Measurements from ENCODE around the gene ASPA. TPM values are rescaled to one million over a fixed set of nuclear protein-coding genes. Genes with fewer than 3 reads are reported as not detected.

The ASPA gene
- total RNA-seq, 1 donor from 2014 or later: not detected

DNA sequence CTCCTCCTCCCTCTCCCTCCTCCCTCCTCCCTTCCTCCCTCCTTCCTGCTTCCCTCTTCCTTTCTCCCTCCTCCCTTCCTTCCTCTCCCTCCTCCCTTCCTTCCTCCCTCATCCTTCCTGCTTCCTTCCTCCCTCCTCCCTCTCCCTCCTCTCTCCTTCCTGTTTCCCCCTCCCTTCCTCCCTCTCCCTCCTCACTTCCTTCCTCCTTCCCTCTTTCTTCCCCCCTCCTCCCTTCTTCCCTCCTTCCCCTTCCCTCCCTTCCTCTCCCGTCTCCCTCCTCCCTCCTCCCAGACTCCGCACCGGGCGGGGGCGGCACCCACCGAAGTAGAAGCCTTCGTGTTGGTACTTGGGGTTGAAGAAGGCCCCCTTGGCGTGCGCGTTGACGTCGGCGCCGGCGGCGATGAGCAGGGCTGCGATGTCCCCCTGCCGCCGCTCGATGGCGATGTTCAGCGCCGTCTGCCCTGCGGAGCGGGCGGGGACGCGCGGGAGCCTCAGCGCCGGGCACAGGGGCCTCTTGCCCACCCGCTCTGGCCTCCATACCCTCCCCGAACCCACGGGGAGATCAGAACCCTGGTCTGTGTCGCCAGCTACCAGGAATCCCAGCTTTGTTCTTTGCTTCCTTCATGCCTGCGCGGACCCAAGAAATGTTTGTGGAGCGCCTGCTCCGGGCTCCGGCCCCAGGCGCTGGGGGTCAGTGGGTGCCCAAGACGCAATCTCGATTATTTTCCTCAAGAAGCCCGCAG, 59.6 kb downstream of the ASPA start:
- Mint-ChIP-seq H3K9me3 (no peaks in the 10 kb centered on the region), H3K27me3 (ENCODE audit: low read depth) (no peaks in the 10 kb centered on the region), H3K36me3 (ENCODE audit: low read depth) (no peaks in the 10 kb centered on the region), H3K4me1 (peaks cover 48% of the 10 kb centered on the region), H3K4me3 (peak overlapping the region; percentile 78), H3K27ac (ENCODE audit: unreplicated experiment) (peak overlapping the region; percentile 50)
- TF ChIP-seq CTCF (conservative IDR thresholded peaks at IDR 0.05): peak; percentile 68
- DNase-seq (ENCODE audit: low read depth, low spot score): peak; percentile 72

DNA sequence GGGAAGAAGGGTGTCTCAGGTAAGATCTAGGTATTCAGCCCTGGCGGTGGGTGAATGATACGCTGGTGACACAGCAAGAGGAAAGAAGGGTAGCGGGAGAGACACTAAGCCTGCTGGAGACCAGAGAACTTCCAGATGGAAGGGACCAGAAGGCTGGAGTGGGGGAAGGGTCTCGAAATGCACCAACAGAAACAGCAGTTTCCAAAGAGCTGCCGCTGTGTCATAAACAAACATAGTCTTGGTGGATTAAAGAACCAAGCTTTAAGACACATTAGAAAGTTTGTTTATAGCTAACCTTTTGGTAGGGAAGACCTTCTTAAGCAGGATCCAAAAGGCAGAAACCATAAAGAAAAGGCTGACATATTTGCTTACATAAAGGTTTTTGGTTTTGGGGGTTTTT, 60.9 kb downstream of the ASPA start:
- H3K9me3 Mint-ChIP-seq: no peaks in the 10 kb centered on the region
- no peaks in the 10 kb centered on the region for H3K36me3 Mint-ChIP-seq (ENCODE audit: low read depth)
- peak overlapping the region; percentile 27 for H3K27ac Mint-ChIP-seq (ENCODE audit: unreplicated experiment)
- no peaks in the 10 kb centered on the region for H3K27me3 Mint-ChIP-seq (ENCODE audit: low read depth)
- peak overlapping the region; percentile 78 for H3K4me3 Mint-ChIP-seq
- no peak for DNase-seq (ENCODE audit: low read depth, low spot score)
- peaks cover 38% of the 10 kb centered on the region for H3K4me1 Mint-ChIP-seq
- TF ChIP-seq CTCF (conservative IDR thresholded peaks at IDR 0.05): no peak

DNA sequence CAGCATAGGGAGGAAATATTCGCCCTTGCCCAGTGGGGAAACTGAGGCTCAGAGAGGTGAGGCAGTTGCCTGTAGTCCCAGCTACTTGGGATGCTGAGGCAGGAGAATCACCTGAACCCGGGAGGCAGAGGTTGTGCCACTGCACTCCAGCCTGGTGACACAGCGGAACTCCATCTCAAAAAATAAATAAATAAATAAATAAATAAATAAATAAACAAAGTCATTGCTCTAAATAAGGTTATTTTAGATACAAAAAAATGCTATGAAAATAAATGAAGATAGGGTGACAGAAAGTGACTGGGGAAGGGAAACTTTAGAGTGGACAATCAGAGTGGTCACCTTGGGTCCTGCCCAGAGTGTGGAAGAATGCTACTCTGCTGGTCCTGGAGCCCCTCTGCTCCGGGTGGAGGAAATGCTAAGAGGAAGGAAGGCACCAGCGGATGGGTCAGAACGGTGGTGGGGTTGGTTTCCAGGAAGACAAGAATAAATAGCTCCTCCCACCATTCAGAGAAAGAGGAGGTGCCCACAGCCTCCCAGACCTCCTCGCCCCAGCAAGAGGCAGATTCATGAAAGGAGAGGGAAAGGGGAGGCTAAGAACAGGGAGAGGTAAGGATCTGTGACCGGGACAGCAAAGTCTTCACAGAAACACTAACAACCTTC, 64.2 kb downstream of the ASPA start:
- DNase-seq (ENCODE audit: low read depth, low spot score): no peak
- H3K27me3 Mint-ChIP-seq (ENCODE audit: low read depth): no peaks in the 10 kb centered on the region
- H3K36me3 Mint-ChIP-seq (ENCODE audit: low read depth): no peaks in the 10 kb centered on the region
- TF ChIP-seq CTCF (conservative IDR thresholded peaks at IDR 0.05): no peak
- H3K4me3 Mint-ChIP-seq: no peak overlapping the region
- H3K27ac Mint-ChIP-seq (ENCODE audit: unreplicated experiment): no peak overlapping the region
- peaks cover 16% of the 10 kb centered on the region for H3K4me1 Mint-ChIP-seq
- H3K9me3 Mint-ChIP-seq: no peaks in the 10 kb centered on the region

GRCh38 chr17:3542410-3543088, 66.8 kb downstream of the ASPA start:
- Mint-ChIP-seq H3K27ac (ENCODE audit: unreplicated experiment) (no peak overlapping the region), H3K4me3 (no peak overlapping the region), H3K36me3 (ENCODE audit: low read depth) (no peaks in the 10 kb centered on the region), H3K4me1 (peaks cover 5% of the 10 kb centered on the region), H3K27me3 (ENCODE audit: low read depth) (no peaks in the 10 kb centered on the region), H3K9me3 (no peaks in the 10 kb centered on the region)
- no peak for DNase-seq (ENCODE audit: low read depth, low spot score)
- no peak for TF ChIP-seq CTCF (conservative IDR thresholded peaks at IDR 0.05)

- no peak for DNase-seq (ENCODE audit: low read depth, low spot score)
- Mint-ChIP-seq H3K27ac (ENCODE audit: unreplicated experiment) (no peak overlapping the region), H3K36me3 (ENCODE audit: low read depth) (no peaks in the 10 kb centered on the region), H3K4me3 (no peak overlapping the region), H3K9me3 (no peaks in the 10 kb centered on the region), H3K27me3 (ENCODE audit: low read depth) (no peaks in the 10 kb centered on the region), H3K4me1 (peaks cover 5% of the 10 kb centered on the region)
- no peak for TF ChIP-seq CTCF (conservative IDR thresholded peaks at IDR 0.05)
Observed at GRCh38 chr17:3543453-3543852, 67.7 kb downstream of the ASPA start.
